Fibroblast of the aortic adventitia (primary cell): ENCODE data around the gene WDR82. TPM values are rescaled to one million over a fixed set of nuclear protein-coding genes. Genes with fewer than 3 reads are reported as not detected.

Experiments
- DNase-seq: peaks from one replicate; pipeline ENCODE4 v3.0.0-alpha.2; 2010; ENCODE audit warnings: low read depth
- H3K4me3 ChIP-seq: 2 replicates; pipeline ENCODE4 v1.5.1; 2011; ENCODE audit warnings: low read depth, mild to moderate bottlenecking, control low read depth, low read length, moderate library complexity
- total RNA-seq: library from RNA; depleted of rRNA; stranded (reverse); fragments of >200 nt; gene quantifications from 2 replicates; pipeline ENCODE4 v1.2.3, GENCODE V29; 2012; ENCODE audit warnings: low replicate concordance
- TF ChIP-seq, protein P1 (sequence below): IDR thresholded peaks from 2 replicates; pipeline ENCODE4 v1.5.1; 2011; ENCODE audit warnings: mild to moderate bottlenecking, low read length, control low read depth, inconsistent platforms; ENCODE audit not compliant: insufficient read depth

WDR82 gene
- total RNA-seq, 1 donor, result 61.5 TPM

GRCh38 chr3:52220380-52221026 lies 57.9 kb downstream of the WDR82 start:
- no peak overlapping the region for H3K4me3 ChIP-seq
- TF ChIP-seq, protein P1, sequence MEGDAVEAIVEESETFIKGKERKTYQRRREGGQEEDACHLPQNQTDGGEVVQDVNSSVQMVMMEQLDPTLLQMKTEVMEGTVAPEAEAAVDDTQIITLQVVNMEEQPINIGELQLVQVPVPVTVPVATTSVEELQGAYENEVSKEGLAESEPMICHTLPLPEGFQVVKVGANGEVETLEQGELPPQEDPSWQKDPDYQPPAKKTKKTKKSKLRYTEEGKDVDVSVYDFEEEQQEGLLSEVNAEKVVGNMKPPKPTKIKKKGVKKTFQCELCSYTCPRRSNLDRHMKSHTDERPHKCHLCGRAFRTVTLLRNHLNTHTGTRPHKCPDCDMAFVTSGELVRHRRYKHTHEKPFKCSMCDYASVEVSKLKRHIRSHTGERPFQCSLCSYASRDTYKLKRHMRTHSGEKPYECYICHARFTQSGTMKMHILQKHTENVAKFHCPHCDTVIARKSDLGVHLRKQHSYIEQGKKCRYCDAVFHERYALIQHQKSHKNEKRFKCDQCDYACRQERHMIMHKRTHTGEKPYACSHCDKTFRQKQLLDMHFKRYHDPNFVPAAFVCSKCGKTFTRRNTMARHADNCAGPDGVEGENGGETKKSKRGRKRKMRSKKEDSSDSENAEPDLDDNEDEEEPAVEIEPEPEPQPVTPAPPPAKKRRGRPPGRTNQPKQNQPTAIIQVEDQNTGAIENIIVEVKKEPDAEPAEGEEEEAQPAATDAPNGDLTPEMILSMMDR, result peak; percentile 98
- peak; percentile 80 for DNase-seq

GRCh38 chr3:52218937-52219650 lies 59.4 kb downstream of the WDR82 start:
- no peak overlapping the region for H3K4me3 ChIP-seq
- DNase-seq, result peak; percentile 47
- TF ChIP-seq, protein P1, result peak; percentile 22

DNA sequence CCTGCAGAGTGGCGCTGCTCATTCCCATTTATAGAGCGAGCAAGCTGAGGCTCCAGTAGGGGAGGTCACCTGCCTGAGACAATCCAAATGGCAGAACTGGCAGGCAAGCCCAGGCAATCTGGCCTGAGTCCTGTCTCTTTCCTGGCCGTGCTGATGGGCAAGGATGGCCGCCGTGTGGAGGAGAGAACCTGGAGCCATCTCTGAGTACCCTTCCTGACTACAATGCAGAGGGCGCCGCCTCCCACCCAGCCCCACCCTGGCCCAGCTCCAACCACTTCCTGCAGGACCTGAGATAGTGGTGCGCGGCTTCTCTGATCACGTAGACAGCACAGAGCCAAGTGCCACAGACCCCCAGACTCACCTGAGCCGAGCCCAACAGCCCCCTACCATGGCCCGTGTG lies 60.0 kb downstream of the WDR82 start:
- TF ChIP-seq, protein P1, result no peak
- no peak for DNase-seq
- H3K4me3 ChIP-seq, result no peak overlapping the region

GRCh38 chr3:52218026-52218425 lies 60.4 kb downstream of the WDR82 start:
- H3K4me3 ChIP-seq, result no peak overlapping the region
- TF ChIP-seq, protein P1, result no peak
- DNase-seq, result no peak

- H3K4me3 ChIP-seq, result no peak overlapping the region
- DNase-seq, result no peak
- TF ChIP-seq, protein P1, result no peak
Measured at GRCh38 chr3:52217409-52217805, 61.0 kb downstream of the WDR82 start.

DNA sequence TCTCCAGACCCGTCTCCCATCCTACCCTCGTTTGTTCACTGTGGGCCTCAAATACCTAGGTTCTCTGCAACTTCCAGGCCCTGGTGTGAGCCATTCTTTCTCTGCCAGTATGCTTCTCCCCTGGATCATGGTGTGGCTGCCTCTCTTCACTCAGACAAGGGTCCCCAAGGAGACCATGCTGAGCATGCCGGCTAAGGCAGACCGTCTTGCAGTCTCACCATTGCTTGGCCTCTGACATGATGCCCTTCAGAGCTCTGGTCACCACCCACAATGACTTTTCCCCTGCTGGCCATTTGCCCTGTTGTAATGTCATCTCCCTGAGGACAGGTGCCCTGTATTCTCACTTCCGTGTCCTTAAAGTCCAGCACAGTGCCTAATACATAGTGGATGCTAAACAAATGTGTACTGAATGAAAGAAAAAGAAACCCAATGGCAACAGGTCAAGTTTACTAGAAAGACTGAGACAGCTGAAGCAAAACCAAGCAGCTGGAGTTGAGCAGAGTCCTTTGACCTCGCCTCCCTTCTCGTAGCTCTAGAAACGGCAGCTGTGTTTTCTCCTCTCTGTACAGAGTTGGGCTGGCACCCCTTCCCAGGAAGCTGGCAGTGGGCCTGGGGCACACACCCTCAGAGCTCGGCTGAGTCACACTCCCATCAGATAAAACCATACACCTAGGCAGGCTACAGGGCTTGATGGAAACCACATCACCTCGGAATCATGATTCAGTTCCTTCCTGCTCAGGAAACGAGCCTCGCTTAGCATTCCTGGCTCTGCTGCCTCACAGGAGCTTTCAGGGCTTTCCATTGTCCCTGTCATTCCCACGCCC lies 61.7 kb downstream of the WDR82 start:
- TF ChIP-seq, protein P1, result no peak
- peak; percentile 94 for DNase-seq
- no peak overlapping the region for H3K4me3 ChIP-seq
